Lung microvascular endothelial cell (primary cell): ENCODE results near the gene FRY. TPM values are rescaled to one million over a fixed set of nuclear protein-coding genes. Genes with fewer than 3 reads are reported as not detected.
"Not testable (repeated sequence)": the region's sequence is repeated elsewhere in the genome, so short reads cannot be mapped to it uniquely, and the experiment has no call there.

Source experiments
- DNase-seq, 2 donors: peaks; one replicate each; pipeline versions ENCODE4 v3.0.0 to v3.0.0-alpha.2; 2010; ENCODE audit warnings: low read depth in 2 of 2
- total RNA-seq: library from RNA; depleted of rRNA; stranded (reverse); fragments of >200 nt; gene quantifications from 2 replicates; pipeline ENCODE4 v1.2.1, GENCODE V29; 2014

Gene FRY
- total RNA-seq, result 90.0 and 156 TPM in 2 replicates

DNA sequence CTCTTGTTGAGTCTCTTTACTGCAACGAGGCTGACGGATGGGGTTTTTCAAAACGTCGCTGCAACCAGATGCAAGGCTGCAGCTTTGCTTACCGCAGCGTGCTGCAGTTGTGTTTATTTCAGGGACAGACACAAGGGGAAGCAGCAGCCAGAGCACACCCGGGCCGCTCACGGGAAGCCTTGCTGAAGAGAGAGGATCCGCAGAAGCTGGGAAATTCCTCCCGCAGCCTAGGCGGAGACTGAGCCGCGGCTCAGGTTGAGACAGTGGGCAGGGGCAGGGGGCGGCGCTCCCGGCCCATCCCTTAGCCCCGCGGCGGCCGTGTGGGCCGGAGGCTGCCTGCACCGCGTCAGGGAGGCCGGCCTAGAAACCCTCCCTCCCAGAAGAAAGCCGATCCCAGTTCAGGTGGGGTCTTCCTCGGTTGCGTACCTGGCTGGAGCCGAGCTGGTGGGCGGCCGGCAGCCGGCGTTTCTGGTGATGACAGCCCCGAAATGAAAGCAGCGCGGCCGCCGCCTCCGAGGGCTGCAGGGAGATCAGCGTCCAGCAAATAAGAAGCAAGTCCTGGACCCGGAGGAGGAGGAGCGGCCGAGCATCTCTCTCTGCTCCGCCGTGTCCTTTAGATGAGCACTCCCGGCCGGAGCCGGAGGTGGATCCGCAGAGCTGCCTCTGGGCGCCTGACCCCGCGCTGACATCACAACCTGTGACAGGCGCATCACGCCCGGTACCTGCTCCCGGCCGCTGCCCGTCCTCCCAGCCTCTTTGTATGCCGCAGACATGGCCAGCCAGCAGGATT lies at the start of gene FRY:
Gene FRY, plus strand, starts transcription at position 750 of the 790 bp plus-strand sequence. Its CDS starts 22 bp downstream, at position 772.
- peak; percentile 40 to 56 for DNase-seq

DNA sequence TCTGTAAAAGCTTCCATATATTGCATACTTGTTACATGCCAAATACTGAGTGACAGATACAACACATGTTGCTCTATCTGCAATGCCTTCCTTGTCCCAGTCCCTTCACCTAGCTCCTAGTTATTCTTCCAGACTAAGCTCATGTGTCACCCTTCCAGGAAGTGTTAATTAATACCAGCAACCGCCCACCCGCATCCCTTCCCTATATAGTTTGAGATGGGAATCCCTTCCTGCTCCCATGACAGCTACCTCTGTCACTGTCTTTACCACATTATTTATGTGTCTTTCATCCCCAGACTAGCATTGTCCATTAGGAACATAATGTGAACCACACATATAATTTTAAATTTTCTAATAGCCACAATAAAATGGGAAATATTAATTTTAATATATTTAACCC lies 49.5 kb upstream of the FRY start:
- no peak for DNase-seq

DNA sequence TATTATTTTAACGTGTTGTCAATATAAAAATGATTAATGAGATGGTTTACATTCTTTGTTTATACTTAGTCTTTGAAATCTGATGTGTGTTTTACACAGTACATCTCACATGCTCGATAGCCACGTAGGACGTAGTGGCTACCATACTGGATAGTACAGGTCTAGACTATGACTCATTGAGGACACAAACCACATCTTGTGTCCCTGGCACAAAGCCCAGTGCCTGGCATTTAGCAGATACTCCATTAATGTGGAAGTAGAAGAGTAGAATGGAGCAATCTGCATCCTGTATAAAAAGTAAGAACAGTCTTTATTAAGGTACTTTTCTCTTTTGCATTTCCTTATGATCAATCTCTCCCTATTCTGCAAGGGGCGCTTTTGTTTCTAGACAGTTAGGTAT lies 49.0 kb upstream of the FRY start:
- DNase-seq, result peak; percentile 52 to 72

DNA sequence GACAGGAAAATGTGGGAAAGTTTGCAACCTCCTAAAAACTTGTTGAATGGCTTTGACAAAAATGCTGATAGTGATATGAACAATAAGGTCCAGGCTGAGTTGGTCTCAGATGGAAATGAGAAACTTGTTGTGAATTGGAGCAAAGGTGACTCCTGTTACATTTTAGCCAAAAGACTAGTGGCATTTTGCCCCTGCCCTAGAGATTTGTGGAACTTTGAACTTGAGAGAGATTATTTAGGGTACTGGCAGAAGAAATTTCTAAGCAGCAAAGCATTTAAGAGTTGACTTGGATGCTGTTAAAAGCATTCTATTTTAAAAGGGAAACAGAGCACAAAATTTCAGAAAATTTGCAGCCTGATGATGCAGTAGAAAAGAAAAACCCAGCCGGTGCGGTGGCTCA lies 47.9 kb upstream of the FRY start:
- DNase-seq, result not testable (repeated sequence)

DNA sequence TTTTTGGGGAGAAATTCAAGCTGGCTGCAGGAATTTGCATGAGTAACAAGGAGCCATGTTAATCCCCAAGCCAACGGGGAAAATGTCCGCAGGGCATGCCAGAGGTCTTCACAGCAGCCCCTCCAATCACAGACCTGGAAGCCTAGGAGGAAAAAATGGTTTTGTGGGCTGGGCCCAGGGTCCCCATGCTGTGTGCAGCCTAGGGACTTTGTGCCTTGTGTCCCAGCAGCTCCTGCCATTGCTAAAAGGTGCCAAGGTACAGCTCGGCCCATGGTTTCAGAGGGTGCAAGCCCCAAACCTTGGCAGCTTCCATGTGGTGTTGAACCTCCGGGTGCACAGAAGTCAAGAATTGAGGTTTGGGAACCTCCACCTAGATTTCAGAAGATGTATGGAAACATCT lies 47.2 kb upstream of the FRY start:
- not testable (repeated sequence) for DNase-seq

DNA sequence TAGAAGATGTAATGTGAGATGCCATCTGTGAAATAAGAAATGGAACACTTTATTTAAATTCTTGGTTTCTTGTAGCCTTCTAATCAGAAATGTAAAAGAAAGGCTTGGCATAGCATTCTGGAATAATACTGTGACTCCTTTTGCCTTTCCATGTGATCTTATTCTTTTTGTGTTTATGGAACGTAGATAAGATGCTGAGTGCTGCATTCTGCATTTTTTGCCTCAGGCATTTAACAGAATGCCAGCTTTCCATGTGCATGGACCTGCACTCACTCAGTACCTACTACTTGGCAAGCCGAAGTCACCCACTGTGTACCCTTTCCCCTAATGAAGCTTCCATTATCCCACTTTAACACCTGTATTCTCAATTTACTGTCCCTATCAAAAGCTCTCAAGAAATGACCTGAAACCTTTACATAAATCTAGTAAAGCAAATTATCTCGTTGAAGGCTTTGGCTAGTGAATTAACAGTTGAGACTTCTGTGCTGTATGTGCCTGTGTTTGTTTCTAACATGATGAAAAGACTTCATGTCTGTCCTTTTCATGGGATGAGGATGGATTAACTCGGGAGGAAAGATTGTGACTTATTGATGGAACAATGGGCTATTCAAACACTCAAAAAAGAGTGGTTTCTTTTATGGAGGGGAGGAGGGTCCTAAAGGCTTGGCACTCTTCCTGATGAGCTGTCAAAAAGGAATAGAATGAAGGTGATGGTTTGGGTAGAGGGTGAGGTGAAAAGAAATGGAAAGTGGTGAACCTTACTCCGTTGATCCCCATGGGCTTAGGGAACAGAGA lies 44.7 kb upstream of the FRY start:
- no peak for DNase-seq

DNA sequence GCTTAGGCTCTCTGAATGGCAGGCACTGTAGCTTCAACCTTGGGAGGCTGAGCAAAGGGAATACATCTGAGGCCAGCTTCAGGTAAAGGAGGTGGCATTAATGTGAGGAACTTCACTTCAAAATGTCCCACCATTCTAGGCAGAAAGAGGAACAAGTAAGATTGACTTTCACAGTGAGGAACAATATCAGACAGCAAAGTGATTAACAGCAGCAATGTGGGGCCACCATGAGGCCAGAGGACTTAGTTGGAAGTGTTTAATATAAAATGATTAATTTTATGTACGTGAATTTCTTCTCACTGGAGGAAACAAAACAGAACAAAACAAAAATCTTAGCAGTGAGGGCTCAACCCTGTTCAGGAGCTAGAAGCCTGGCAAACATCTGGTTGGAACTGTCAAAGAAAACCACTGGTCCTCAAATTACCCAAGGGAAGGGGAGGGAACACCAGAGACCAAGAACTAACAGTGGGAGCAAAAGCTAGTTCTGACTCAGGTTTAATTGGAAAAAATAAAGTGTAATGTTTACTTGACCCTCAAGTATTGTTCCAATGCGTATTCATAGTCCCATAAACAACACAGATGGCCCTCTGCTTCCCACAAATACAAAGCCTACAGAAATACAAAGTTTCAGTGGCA lies 43.9 kb upstream of the FRY start:
- no peak for DNase-seq

DNA sequence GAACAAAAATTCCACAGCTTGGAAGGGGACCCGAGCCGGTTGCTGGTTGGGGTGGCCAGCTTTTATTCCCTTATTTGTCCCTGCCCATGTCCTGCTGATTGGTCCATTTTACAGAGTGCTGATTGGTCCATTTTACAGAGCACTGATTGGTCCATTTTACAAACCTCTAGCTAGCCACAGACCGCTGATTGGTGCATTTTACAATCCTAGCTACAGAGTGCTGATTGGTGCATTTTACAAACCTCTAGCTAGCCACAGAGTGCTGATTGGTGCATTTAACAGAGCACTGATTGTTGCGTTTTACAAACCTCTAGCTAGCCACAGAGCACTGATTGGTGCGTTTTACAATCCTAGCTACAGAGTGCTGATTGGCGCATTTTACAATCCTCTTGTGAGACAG lies 37.2 kb upstream of the FRY start:
- DNase-seq, result not testable (repeated sequence)

DNA sequence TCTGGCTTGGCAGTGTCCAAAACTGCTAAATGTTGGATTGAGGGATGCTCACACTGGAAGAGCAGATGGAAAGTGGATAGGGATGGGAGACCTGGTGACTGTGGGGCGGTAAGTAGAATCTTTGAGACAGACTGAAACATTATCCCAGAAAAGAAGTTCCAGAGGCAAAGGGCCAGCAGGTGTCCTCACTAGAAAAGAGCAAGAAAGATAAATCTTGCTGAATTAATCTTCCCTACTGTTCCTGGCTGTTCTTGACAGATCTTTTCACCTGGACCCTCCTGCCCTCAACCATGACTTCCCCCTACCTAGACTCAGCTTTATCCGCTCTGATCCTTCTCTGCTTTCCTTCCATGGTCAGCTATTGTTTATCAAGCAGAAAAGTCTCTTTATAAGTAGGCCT lies 35.0 kb upstream of the FRY start:
- no peak for DNase-seq

DNA sequence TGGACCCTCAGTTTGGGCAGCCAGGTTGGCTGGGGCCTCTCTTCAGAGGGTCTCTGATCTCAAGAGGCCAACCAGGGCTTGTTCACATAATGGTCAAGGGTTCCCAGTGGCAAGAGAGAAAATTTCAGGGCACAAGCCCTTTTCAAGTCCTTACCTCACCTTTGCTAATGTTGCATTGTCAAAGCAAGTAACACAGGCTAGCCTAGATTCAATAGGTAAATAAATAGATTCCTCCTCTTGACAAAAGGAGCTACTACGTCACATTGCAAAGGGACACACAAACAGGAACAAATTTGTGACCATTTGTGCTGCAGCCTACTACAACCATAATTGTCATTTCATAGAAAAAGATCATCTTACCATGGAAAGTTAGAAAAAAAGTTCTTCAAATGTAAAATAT lies 33.9 kb upstream of the FRY start:
- DNase-seq, result no peak

DNA sequence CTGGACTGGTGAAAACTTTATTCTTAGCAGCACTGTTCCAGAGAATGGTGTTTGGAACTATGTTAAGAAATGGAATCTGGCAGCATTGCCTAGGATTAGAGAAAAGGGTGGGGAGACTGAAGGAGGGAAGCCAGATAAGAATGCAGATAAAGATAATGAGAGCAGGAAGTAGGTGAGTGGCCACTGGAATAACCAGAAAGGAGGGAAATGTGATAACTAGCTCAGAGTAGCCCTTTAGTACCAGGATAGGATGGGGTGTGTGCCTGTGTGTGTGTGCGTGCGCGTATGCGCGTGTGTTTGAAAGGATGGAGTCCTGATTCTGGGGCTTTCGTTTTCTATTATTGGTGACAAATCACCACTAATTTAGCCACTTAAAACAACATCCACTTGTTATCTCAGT lies 33.4 kb upstream of the FRY start:
- no peak for DNase-seq

DNA sequence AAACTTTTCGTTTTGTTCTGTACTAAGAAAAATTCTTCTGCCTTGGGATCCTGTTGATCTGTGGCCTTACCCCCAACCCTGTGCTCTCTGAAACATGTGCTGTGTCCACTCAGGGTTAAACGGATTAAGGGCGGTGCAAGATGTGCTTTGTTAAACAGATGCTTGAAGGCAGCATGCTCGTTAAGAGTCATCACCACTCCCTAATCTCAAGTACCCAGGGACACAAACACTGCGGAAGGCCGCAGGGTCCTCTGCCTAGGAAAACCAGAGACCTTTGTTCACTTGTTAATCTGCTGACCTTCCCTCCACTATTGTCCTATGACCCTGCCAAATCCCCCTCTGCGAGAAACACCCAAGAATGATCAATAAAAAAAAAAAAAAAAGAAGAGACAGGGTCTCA lies 30.8 kb upstream of the FRY start:
- not testable (repeated sequence) for DNase-seq

DNA sequence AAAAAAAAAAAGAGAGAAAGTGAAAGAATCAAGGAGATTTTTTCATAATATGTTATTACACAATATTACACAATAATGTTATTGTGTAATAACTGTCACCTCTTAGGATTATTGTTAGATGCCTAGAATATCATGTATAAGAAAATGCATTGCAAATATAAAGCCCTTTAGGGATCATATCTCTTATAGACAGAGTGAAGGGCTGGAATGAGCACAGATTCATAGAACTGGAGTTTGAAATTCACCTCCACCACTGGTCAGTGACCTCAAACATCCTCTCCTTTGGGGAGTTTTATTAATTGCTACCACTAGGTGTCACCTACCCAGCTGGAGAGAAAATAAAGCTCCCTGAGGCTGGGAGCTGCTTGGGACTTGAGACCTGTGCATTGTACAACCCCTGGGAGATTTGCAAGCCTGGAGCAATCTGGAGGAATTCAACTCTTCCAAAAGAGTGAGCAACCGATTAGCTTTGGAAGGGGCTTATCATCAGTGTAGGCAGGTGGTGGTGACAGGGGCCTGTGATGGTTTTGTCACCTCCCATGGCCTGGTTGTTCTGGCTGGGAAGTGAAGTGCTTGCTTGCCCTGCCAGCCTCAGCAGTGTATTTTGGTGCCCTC lies 30.3 kb upstream of the FRY start:
- peak; percentile 53 to 62 for DNase-seq

DNA sequence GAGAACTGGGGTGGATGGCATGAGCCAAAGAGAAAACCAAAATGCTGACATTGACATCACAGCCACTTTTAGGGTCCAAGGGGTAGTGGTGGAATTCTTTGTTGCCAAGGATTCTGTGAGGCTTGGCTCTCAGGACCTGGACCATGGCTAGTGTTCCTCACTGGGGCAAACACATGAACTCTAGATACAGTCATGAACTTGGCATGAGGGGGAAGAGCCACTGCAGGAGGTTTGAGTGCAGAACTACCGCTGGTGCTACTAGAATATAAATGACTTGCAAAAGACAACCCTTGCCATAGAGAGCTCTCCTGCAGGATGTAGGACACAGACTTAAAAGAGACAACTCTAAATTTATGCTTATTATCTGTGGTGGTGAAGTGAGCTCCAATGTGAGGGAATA lies 29.8 kb upstream of the FRY start:
- no peak for DNase-seq

DNA sequence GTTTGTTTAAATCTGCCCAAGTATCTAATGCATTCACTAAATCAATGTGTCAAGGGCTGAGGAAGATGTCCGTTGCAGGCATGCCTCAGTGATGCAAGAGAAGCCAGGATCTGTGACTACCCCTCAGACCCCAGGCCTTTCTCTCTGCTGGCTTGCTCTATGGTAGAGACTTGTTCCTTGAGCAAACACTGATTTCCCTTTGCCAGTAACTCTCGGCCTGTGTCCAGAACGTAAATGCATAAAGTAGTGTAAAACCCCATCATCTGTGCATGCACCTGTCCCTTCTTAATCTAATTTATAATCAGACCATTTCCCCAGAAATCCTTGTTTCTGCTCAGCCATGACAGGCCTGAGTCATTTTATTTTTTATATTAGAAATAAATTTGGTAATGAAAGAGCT lies 28.7 kb upstream of the FRY start:
- DNase-seq, result no peak

DNA sequence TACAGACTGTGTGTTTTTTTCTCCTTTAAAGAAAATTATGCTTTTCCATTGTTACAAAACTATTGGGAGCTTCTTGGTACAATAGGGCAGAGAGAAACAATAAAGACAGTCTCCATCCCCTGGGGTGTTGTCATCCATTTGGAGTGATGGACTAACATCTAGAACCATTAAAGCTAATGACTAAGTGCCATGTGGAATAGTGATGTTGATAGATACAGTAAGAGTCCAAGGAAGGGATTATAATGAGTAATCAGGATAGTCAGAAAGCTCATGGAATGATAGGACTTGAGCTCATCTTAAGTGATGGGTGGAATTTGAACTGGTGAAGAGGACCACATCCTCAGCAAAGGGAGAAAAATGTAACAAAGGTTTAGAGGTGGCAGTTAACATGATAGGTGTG lies 24.1 kb upstream of the FRY start:
- no peak for DNase-seq

DNA sequence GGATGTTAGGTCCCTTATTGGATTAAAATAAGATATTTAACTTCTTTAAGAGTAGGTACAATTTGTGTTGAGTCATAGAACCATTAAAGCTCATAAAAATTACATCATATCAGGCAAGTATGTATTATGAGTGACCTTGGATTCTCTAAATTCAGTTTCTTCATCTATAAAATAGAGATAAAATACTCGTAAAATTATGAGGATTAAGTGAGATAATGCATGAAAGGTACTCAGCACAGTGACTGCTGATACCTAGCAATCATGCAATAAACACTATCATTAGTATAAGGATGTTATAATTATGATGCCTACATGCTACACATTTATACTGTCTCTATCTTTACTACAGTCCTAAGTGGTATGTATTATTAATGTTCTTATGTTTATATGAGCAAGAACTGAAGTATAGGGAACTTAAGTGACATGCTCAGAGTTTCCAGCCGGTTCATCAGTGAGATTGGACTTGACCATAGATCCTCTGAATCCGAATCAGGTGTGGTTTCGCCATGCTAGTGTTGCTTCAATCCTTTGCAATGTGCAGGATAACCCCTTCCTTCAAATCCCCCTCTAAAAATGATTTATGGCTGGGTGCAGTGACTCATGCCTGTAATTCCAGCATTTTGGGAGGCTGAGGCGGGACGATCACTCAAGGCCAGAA lies 22.9 kb upstream of the FRY start:
- DNase-seq, result no peak

DNA sequence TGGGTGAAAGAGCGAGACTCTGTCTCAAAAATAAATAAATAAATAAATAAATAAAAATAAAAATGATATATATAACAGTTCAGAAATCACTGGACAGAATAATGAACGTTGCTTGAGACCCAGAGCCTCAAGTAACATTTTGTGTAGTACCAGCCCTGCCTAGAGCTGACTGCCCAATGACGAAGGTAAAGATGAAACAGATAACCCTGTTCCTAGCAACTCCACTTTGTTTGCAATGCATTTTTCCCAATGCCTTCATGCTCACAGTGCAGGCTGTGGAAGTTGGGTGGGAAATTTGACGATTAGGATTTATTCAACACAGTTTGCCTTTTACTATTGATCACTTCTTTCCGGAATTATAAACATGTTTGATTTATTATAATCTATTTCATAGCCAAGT lies 22.2 kb upstream of the FRY start:
- DNase-seq, result no peak

DNA sequence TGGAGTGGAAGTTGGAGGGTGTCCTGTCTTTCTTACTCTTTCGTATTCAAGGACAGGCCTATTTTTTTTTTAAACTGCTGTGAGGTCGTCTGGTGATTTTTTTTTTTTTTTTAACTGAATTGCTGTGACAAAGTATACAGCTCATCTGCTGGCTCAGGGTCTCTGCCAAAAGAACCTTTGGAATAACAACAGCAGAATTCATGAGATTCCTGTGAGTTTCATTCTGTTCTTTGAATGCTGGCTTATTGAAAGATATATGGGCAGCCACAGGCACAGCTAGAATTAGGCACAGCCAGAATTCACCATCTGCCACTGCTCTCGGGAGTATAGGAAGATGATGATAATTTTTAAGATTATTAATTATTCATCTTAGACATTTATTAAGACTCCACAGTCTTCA lies 21.4 kb upstream of the FRY start:
- DNase-seq, result peak in 1 of 2 donors; percentile 52

DNA sequence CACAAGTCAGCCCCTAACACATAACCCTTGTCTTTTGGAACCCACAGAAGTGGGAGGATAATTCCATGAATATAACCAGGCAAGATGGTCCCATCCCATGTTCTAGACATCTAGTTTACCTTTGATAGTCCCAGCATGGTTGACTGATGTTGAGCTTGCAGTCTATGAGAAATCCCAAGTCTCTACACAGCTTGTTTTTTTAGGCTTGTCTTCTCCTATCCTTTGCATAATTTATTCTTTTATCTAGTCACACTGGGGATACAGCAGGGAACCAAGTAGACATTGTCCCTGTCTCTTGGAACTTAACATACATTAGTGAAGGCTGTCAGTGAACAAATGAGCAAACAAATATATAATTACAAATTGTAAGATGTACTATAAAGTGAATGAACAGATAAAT lies 19.6 kb upstream of the FRY start:
- DNase-seq, result no peak

DNA sequence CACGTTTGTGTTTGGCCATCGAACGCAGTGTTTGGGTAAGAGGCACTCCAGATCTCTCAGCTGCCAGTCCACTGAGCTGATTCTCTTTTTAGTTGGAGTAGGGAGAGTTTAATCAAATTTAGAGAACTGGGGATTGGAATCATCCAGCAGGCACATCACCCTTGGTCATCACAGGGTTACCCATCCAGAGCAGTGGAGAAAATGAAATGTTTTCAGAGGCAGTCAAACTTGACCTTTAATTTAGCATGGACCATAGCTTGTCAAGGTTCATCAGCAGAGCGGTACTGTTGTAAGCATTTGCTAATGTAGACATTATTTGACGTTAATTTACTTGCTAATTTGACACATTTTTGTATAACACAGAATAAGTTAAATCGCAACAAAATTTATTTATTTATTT lies 18.4 kb upstream of the FRY start:
- DNase-seq, result no peak

DNA sequence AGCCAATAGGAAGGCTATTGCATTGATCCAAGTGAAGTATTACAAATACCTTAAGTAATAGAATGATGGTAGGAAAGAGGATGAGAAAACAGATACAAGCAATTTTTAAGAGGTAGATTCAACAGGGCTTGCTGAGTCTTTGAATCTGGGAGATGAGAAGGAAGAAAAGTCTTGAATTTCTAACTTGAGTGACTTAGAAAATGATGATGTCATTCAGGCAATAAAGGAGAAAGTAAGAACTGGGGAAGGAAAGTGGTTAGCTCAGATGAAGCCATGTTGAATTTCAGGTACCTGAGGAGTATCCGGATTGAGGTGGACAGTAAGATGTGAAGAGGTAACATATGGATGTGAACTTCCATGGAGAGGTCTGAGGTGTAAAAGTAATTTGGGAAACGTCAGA lies 15.5 kb upstream of the FRY start:
- no peak for DNase-seq
